Measurements from ENCODE around the gene CELF2. TPM values are rescaled to one million over a fixed set of nuclear protein-coding genes. Genes with fewer than 3 reads are reported as not detected.

CELF2 gene
- total RNA-seq, 6 donors from 2014 or later = 82.7 to 193 (median 120) TPM

- H3K9me3 ChIP-seq = no peaks in the 10 kb centered on the region
- 79 to 83% methylated on average over 10 of the region's 10 CpGs for WGBS, 2 donors
- H3K4me3 ChIP-seq = no peak overlapping the region
- TF ChIP-seq POLR2A (IDR thresholded peaks at IDR 0.05) (no peak), CTCF (IDR thresholded peaks at IDR 0.05) (no peak), POLR2AphosphoS5 (IDR thresholded peaks at IDR 0.05) (no peak), EP300 (IDR thresholded peaks at IDR 0.05) (no peak)
- no peak for ATAC-seq (ENCODE audit: low FRiP score in 2 of 2)
- no peaks in the 10 kb centered on the region for H3K36me3 ChIP-seq
- H3K27me3 ChIP-seq = peaks cover 0 to 6% (median under 1%) of the 10 kb centered on the region in 4 donors
- no peak for DNase-seq
- H3K27ac ChIP-seq = no peak overlapping the region
- H3K4me1 ChIP-seq = peaks cover 0 to 6% (median 0%) of the 10 kb centered on the region in 4 donors
These were observed 5.6 kb downstream of the CELF2 start for GRCh38 chr10:11023009-11023953.

- peak; percentile 51 to 65 for ATAC-seq (ENCODE audit: low FRiP score in 2 of 2)
- no peak for TF ChIP-seq POLR2A (IDR thresholded peaks at IDR 0.05)
- TF ChIP-seq POLR2AphosphoS5 (IDR thresholded peaks at IDR 0.05) = no peak
- TF ChIP-seq CTCF (IDR thresholded peaks at IDR 0.05) = no peak
- peak in 1 of 4 donors; percentile 33 for TF ChIP-seq EP300 (IDR thresholded peaks at IDR 0.05)
- no peaks in the 10 kb centered on the region for H3K27me3 ChIP-seq
- no peak for DNase-seq
- H3K27ac ChIP-seq = no peak overlapping the region
- peaks cover 0 to 5% (median 0%) of the 10 kb centered on the region in 4 donors for H3K4me1 ChIP-seq
- H3K4me3 ChIP-seq = no peak overlapping the region
- WGBS, 2 donors = 92 to 95% methylated on average over 1 of the region's 1 CpG
- H3K36me3 ChIP-seq = no peaks in the 10 kb centered on the region
- no peaks in the 10 kb centered on the region for H3K9me3 ChIP-seq
These were observed 6.9 kb downstream of the CELF2 start for GRCh38 chr10:11024596-11024995.

GRCh38 chr10:11025978-11026377, 8.3 kb downstream of the CELF2 start:
- H3K36me3 ChIP-seq = no peaks in the 10 kb centered on the region
- no peak overlapping the region for H3K27ac ChIP-seq
- WGBS, 2 donors = 80 to 82% methylated on average over 7 of the region's 7 CpGs
- H3K4me1 ChIP-seq = peaks cover 0 to 6% (median 0%) of the 10 kb centered on the region in 4 donors
- H3K4me3 ChIP-seq = no peak overlapping the region
- H3K9me3 ChIP-seq = no peaks in the 10 kb centered on the region
- ATAC-seq (ENCODE audit: low FRiP score in 2 of 2) (no peak), DNase-seq (no peak)
- TF ChIP-seq POLR2AphosphoS5 (IDR thresholded peaks at IDR 0.05) (no peak), CTCF (IDR thresholded peaks at IDR 0.05) (no peak), EP300 (IDR thresholded peaks at IDR 0.05) (no peak), POLR2A (IDR thresholded peaks at IDR 0.05) (no peak)
- no peaks in the 10 kb centered on the region for H3K27me3 ChIP-seq

- H3K27me3 ChIP-seq = no peaks in the 10 kb centered on the region
- no peaks in the 10 kb centered on the region for H3K36me3 ChIP-seq
- ATAC-seq (ENCODE audit: low FRiP score in 2 of 2) (no peak), DNase-seq (no peak)
- peaks cover 0 to 6% (median 0%) of the 10 kb centered on the region in 4 donors for H3K4me1 ChIP-seq
- H3K4me3 ChIP-seq = no peak overlapping the region
- TF ChIP-seq POLR2A (IDR thresholded peaks at IDR 0.05) (no peak), CTCF (IDR thresholded peaks at IDR 0.05) (no peak), EP300 (IDR thresholded peaks at IDR 0.05) (no peak), POLR2AphosphoS5 (IDR thresholded peaks at IDR 0.05) (no peak)
- no peaks in the 10 kb centered on the region for H3K9me3 ChIP-seq
- 83 to 84% methylated on average over 7 of the region's 7 CpGs for WGBS, 2 donors
- H3K27ac ChIP-seq = no peak overlapping the region
These were observed 9.1 kb downstream of the CELF2 start for GRCh38 chr10:11026773-11027172.
